GM18520 (cell line): ENCODE measurements around the gene SUCLG2.

Experiments used
- ATAC-seq: cut with Tn5 transposase; IDR thresholded peaks from one replicate; pipeline ENCODE4 v1.9.1; 2021; ENCODE audit not compliant: unreplicated experiment

SUCLG2 gene

GRCh38 chr3:67402873-67403272 lies 251.5 kb downstream of the SUCLG2 start:
- no peak for ATAC-seq

- no peak for ATAC-seq
Measured at GRCh38 chr3:67401921-67402320, 252.5 kb downstream of the SUCLG2 start.

DNA sequence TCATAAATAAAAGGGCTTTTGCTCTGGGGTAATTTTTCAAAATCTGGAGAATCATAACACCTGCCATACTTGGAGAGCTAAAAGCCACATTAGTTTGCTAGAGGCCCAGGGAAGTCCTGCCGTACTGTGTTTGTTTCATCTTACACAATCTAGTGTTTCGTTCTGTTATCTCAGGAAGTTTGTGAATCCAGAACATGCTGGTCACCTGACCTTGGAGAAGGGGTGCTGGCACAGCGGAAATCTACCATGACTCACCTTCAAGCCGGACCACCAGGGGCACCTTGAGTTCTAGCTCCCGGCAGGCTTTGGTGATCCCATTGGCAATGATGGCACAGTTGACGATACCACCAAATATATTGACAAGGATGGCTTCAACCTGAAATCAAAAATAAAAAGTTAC lies 253.9 kb downstream of the SUCLG2 start:
- ATAC-seq, result no peak

DNA sequence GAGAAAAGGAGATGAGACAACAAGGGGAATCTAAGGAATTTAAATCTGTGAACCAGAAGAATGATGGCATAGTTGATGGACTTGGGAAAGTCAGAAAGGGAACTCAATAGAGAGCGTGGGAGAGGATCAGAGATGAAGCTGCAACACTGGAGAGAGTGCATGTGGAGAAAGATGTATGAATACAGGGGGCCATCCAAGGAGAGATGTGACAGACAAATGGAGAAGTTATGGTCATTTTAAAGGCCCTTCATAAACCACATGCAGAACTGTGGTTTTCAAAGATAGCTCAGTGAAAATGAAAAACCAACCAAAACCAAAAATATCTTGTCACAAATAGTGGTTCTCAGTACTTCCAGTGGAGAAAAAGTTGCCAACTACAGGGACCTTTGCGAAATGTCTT lies 265.2 kb downstream of the SUCLG2 start:
- peak; percentile 88 for ATAC-seq

- no peak for ATAC-seq
Measured at GRCh38 chr3:67388738-67389137, 265.7 kb downstream of the SUCLG2 start.

DNA sequence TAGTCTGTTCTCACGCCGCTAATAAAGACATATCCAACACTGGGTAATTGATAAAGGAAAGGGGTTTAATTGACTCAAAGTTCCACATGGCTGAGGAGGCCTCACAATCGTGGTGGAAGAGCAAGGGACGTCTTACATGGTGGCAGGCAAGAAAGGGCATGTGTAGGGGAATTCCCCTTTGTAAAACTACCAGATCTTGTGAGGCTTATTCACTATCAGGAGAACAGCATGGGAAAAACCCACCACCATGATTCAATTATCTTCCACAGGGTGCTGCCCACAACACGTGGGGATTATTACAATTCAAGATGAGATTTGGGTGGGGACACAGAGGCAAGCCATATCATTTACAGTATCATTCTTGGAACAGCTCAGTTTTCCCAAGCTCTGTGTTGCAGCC lies 268.0 kb downstream of the SUCLG2 start:
- ATAC-seq, result no peak

GRCh38 chr3:67384760-67385397 lies 269.5 kb downstream of the SUCLG2 start:
- ATAC-seq, result no peak

DNA sequence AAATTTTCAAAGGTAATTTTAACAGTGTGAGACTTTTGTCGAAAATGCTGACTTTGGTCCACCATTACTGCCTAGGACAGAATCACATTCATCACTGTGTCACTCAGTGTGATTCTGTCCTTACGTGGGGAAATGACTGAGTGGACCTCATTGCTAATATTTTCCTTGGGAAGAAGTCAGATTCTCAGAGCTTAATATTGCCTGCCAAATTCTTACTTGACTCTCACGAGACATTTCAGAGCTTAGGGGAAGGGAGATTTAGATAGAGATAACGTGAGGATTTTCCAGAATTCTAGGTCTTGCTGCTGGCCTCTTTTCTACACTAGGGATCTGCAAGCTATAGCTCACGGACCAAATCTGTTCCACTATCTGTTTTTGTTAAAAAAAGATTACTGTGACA lies 270.4 kb downstream of the SUCLG2 start:
- no peak for ATAC-seq

- ATAC-seq, result no peak
Measured at GRCh38 chr3:67383379-67383778, 271.0 kb downstream of the SUCLG2 start.

DNA sequence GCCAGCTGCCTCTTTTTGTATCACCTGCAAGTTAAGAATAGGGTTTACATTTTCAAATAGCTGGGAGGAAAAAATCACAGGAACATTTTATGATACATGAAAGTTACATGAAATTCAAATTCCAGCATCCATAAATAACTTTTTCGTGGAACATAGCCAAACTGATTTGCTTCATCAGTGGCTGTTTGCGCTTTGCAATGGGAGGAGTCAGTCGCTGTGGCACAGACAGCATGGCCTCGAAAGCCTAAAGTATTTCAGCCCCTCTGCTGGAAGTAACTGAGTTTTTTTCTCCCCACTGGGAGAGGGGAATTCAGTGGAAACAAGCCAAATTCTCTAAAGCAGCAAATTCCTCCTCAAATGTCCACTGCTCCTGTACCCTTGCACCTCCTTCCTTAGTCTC lies 271.9 kb downstream of the SUCLG2 start:
- no peak for ATAC-seq

DNA sequence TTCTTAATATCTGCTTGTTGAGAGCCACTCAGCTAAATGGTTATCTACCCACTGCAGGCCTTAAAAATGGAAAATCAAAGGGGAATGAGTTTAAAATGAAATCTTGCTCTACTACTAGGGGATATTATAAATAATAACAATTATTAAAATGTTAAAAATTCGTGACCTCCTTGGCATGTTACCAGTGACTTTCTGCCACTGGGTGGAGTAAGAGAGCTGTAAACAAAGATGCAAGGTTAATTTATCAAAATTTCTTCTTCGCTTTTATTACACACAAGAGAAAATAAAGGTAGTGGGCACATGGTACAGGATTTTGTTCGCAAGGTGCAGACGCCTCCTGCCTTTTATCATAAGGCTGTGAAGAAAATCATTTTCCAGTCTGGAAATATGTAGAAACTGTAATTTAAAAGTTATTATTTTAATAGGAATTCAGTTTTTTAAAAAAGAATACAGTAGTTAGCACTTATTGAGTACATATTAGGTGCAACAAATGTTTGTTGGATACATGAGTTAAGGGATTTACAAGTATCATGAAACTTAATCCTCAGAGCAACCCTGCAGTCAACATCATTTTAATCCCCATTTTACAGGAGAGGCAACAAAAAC lies 272.6 kb downstream of the SUCLG2 start:
- no peak for ATAC-seq

DNA sequence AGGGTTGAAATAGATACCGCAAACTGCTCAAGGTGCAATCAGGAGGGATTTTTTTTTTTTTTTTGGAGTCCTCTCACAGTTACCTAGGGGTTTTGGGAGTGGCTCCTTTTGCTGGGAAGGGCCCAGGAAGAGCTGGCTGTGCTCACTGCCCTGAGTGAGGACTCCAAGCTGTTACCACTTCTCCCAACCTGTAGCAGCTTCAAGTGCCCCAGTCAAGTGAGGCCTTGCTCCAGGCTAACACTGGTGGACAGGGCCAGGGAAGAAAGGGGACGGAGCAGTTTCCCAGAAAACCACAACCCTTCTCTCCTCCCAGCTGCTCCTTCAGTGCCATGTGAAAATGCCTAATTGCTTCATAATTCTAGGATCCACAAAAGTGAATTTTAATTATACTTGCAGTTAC lies 274.3 kb downstream of the SUCLG2 start:
- no peak for ATAC-seq

- no peak for ATAC-seq
Measured at GRCh38 chr3:67377299-67377698, 277.1 kb downstream of the SUCLG2 start.

- ATAC-seq, result no peak
Measured at GRCh38 chr3:67376416-67376815, 278.0 kb downstream of the SUCLG2 start.

- no peak for ATAC-seq
Measured at GRCh38 chr3:67375976-67376375, 278.4 kb downstream of the SUCLG2 start.

DNA sequence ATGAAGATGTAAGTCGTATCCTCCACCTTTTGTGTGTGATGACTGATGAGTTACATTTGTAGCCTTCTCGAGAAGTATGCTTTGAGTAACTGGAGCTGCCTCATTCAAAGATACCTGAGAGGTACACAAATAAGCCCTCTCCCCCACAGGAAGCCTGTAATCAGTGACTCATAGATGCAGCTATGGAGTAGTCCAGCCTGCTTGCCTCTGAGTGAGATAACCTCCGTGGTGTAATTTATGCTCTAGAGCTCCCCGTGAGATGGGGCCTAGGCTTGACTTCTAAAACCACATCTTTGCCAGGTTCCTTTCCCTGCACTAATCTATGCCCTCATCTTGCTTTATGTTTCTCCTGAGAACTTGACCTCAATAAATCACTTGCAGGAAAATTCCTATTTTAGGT lies 291.7 kb downstream of the SUCLG2 start:
- no peak for ATAC-seq

GRCh38 chr3:67361770-67362169 lies 292.6 kb downstream of the SUCLG2 start:
- ATAC-seq, result no peak

GRCh38 chr3:67361323-67361722 lies 293.1 kb downstream of the SUCLG2 start:
- no peak for ATAC-seq

DNA sequence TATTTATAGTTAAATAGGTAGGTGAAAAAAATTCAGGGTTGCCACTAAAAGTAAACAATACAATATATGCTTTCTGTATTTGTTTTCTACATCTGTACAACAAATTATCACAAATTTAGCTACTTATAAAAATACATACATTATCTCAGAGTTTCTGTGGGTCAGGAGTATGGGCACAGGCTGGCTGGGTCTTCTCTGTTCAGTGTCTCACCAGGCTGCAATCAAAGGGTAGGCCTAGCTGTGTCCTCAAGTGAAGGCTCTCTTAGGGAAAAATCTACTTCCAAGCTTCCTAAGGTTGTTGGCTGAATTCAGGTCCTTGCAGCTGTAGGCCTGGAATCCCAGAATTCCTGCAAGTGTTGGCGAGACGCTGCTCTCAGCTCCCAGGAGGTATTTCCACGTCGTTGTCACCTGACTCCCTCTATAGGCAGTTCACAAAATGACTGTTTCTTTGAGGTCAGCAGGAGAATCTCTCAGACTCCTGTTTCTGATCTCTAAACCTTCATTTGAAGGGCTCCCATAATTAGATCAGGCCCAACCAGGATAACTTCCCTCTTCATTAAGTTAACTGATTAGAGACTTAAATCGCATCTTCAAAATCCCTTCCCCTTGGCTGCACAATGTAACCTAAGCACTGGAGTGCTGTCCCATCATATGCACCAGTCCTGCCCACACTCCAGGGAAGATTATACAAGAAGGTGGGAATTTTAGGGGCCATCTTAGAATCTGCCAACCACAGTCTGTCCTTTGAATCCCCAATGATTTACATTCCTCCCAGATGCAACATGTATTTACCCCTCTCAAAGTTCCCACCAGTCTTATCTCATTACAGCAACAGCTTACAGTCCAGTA lies 296.6 kb downstream of the SUCLG2 start:
- ATAC-seq, result no peak

- peak; percentile 94 for ATAC-seq
Measured at GRCh38 chr3:67349551-67350174, 304.7 kb downstream of the SUCLG2 start.

GRCh38 chr3:67346081-67346480 lies 308.3 kb downstream of the SUCLG2 start:
- ATAC-seq, result no peak

GRCh38 chr3:67335813-67336212 lies 318.6 kb downstream of the SUCLG2 start:
- ATAC-seq, result no peak
